Thyroid gland (tissue), 4 donors: ENCODE data around the gene ARSA. TPM values are rescaled to one million over a fixed set of nuclear protein-coding genes. Genes with fewer than 3 reads are reported as not detected.

Experiments
- DNase-seq, 2 donors: peaks; one replicate each; pipeline ENCODE4 v3.0.0-alpha.2; 2019
- H3K27ac ChIP-seq, 3 donors: fragments of 200-600 bp; sonication (generic); 1 replicate in 2 of 3; 2 replicates in 1 of 3; pipeline ENCODE4 v1.5.1; 2016 to 2019; ENCODE audit warnings: mild to moderate bottlenecking in 1 of 3, moderate library complexity in 1 of 3
- H3K27me3 ChIP-seq: fragments of 200-600 bp; sonication (generic); one replicate; pipeline ENCODE4 v1.5.1; 2019
- H3K36me3 ChIP-seq, 2 donors: fragments of 200-600 bp; sonication (generic); one replicate each; pipeline ENCODE4 v1.5.1; 2016 to 2019
- H3K4me1 ChIP-seq, 2 donors: fragments of 200-600 bp; sonication (generic); one replicate each; pipeline ENCODE4 v1.5.1; 2017 to 2019
- H3K4me3 ChIP-seq, 3 donors: fragments of 200-600 bp; sonication (generic); replicated peaks in 1 of 3; 1 replicate in 2 of 3; 2 replicates in 1 of 3; pipeline ENCODE4 v1.5.1; 2016; ENCODE audit warnings: mild to moderate bottlenecking in 1 of 3
- H3K9me3 ChIP-seq: fragments of 200-600 bp; sonication (generic); one replicate; pipeline ENCODE4 v1.5.1; 2017
- POLR2A ChIP-seq, 2 donors: fragments of 450-650 bp; IDR thresholded peaks; one replicate each; pipeline ENCODE4 v1.6.1; 2017; ENCODE audit warnings: antibody characterized with exemption in 2 of 2, mild to moderate bottlenecking in 2 of 2, moderate library complexity in 1 of 2
- WGBS, 2 donors: methylation state at CpG; one replicate each; pipeline ENCODE4 v1.1.5; 2017; 5-methylcytosine and 5-hydroxymethylcytosine counted together
- intact Hi-C: fragments of 100-400 bp; cut with DNase I; formaldehyde crosslinking; loops from one replicate; pipeline ENCODE4 v1.15.1; 2023
- total RNA-seq, 4 donors: library from RNA; depleted of rRNA; stranded (reverse); fragments of >200 nt; gene quantifications; one replicate each; pipeline ENCODE4 v1.2.3, GENCODE V29; 2016
- TF ChIP-seq, protein P1 (sequence below), 6 experiments: fragments of 200-600 bp in 3 of 6; fragments of 450-650 bp in 3 of 6; sonication (generic) in 3 of 6; IDR thresholded peaks; one replicate each; pipeline ENCODE4 v1.5.1; 2016 to 2019; ENCODE audit warnings: antibody characterized with exemption in 6 of 6, mild to moderate bottlenecking in 2 of 6, inconsistent platforms in 1 of 6, moderate library complexity in 1 of 6

Gene ARSA
- total RNA-seq, 4 donors from 2014 or later, result 30.9 to 73.5 (median 61.2) TPM

DNA sequence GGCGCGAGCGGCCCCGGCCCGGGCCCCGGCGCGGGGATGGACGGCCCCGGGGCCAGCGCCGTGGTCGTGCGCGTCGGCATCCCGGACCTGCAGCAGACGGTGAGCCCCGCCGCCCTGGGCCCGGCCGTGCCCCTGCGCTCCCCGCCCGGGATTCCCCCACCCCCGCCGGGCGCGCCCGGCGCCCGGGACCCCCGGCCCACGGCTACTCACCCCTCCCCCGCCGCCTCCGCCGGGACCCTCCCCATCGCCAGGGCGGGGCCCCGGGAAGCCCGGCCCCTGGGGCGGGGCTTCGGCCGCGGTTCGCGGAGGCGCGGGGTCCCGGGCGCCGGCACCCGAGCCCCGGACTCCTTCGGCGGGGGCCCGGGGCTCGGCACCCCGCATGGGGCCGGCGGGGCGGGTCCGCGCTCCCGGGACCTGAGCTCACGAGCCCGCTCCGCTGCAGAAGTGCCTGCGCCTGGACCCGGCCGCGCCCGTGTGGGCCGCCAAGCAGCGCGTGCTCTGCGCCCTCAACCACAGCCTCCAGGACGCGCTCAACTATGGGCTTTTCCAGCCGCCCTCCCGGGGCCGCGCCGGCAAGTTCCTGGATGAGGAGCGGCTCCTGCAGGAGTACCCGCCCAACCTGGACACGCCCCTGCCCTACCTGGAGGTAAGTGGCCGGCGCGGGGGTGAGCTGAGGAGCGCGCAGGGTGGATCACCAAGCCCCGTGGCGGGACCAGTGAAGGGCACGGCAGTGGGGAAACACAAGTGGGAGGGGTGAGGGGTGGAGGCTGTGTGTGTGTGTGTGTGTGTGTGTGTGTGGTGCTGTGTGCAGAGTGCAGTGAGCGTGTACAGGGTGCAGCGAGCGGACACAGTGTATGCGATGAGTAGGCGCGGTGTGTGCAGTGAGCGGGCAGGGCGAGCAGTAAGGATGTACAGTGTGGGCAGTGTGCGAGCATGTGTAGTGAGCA is 46.9 kb upstream of the ARSA start:
- Histone ChIP-seq H3K4me3 (peak overlapping the region in 1 of 3 donors; percentile 34), H3K9me3 (no peaks in the 10 kb centered on the region), H3K36me3 (no peaks in the 10 kb centered on the region), H3K4me1 (peaks cover 8 to 25% of the 10 kb centered on the region in 2 donors), H3K27me3 (no peaks in the 10 kb centered on the region), H3K27ac (no peak overlapping the region)
- peak in 1 of 2 donors; percentile 15 for TF ChIP-seq POLR2A (IDR thresholded peaks at IDR 0.05)
- TF ChIP-seq, protein P1, sequence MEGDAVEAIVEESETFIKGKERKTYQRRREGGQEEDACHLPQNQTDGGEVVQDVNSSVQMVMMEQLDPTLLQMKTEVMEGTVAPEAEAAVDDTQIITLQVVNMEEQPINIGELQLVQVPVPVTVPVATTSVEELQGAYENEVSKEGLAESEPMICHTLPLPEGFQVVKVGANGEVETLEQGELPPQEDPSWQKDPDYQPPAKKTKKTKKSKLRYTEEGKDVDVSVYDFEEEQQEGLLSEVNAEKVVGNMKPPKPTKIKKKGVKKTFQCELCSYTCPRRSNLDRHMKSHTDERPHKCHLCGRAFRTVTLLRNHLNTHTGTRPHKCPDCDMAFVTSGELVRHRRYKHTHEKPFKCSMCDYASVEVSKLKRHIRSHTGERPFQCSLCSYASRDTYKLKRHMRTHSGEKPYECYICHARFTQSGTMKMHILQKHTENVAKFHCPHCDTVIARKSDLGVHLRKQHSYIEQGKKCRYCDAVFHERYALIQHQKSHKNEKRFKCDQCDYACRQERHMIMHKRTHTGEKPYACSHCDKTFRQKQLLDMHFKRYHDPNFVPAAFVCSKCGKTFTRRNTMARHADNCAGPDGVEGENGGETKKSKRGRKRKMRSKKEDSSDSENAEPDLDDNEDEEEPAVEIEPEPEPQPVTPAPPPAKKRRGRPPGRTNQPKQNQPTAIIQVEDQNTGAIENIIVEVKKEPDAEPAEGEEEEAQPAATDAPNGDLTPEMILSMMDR (IDR thresholded peaks at IDR 0.05), result no peak
- 10 to 17% methylated on average over 17 to 25 of the region's 105 CpGs for WGBS, 2 donors
- DNase-seq, result peak; percentile 79 to 86
- intact Hi-C loops, result loop anchor here (5.0 kb wide), 1 partner anchor 48 kb away; the partner anchor contains the start of gene ARSA

DNA sequence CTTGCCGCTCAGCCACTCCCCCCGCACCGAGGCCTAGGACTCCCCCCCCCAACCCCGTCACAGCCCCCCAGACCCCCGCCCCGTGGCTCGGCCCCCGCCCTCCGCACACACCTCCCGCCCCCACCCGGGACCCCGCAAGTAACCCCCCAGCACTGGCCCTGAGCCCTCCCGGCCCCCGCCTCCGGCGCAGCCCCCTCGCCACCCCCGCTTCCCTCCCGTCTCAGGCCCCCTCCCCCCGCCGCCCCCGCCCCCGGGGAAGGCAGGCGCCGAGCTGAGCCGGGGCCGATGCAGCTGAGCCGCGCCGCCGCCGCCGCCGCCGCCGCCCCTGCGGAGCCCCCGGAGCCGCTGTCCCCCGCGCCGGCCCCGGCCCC is 46.2 kb upstream of the ARSA start:
- intact Hi-C loops, result no loop called here
- H3K27me3 ChIP-seq, result no peaks in the 10 kb centered on the region
- TF ChIP-seq POLR2A (IDR thresholded peaks at IDR 0.05), result no peak
- TF ChIP-seq, protein P1 (IDR thresholded peaks at IDR 0.05), result no peak
- 7% methylated on average over 6 of the region's 43 CpGs; no CpG with 5 or more reads in 1 of the 2 donors for WGBS, 2 donors
- H3K36me3 ChIP-seq, result no peaks in the 10 kb centered on the region
- H3K27ac ChIP-seq, result peak overlapping the region in 2 of 3 donors; percentile 36 to 61
- DNase-seq, result no peak
- H3K4me1 ChIP-seq, result peaks cover 8 to 25% of the 10 kb centered on the region in 2 donors
- peak overlapping the region in 1 of 3 donors; percentile 38 for H3K4me3 ChIP-seq
- no peaks in the 10 kb centered on the region for H3K9me3 ChIP-seq

DNA sequence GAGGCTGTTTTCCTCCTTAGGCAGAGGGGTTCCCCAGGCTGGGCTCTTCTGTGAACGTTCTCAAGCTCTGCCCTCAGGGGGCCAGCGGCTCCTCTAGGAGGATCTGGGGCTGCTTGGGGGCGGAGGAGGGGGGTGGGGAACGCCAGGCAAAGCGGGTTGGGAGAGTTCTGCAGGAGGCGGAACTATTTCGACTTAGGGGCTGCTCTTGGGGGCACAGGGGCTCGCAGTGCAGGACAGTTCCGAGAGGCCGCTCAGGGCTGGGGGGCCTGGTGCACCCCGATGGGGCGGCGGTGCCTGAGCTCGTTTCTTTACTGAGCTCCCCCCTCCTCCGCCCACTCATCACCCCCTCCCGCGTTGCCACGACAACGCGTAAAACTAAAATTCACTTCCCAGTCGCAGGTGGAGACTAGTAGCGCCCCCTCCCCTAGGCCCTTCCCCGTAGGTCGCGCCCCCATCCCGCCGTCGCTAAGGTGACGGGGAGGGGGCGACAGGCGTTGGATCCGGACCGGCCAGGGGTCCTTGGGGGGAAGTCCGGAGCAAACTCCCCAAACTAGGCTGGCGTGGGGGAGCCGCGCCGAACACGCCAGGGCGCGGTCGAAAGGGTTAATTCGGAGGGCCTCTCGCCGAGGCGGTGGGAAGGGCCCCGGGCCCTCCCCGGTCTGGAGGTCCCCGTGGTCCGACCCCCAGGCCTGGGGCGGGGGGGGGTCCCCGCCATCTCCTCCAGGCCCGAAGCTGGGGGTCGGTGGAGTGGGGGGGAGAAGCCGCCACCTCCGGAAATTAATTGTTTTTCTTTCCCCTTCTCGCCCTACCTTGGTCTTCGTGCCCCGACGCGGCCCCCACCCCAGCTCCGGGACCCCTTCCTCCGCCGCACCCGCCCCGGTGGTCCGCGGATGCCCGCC is 45.5 kb upstream of the ARSA start:
- H3K4me3 ChIP-seq, result peak overlapping the region in 2 of 3 donors; percentile 0 to 38
- WGBS, 2 donors, result 5 to 9% methylated on average over 18 to 38 of the region's 69 CpGs
- H3K27ac ChIP-seq, result peak overlapping the region in 2 of 3 donors; percentile 36 to 61
- H3K4me1 ChIP-seq, result peaks cover 8 to 25% of the 10 kb centered on the region in 2 donors
- no peaks in the 10 kb centered on the region for H3K9me3 ChIP-seq
- TF ChIP-seq, protein P1 (IDR thresholded peaks at IDR 0.05), result no peak
- TF ChIP-seq POLR2A (IDR thresholded peaks at IDR 0.05), result no peak
- no peaks in the 10 kb centered on the region for H3K27me3 ChIP-seq
- H3K36me3 ChIP-seq, result no peaks in the 10 kb centered on the region
- intact Hi-C loops, result no loop called here
- DNase-seq, result no peak

DNA sequence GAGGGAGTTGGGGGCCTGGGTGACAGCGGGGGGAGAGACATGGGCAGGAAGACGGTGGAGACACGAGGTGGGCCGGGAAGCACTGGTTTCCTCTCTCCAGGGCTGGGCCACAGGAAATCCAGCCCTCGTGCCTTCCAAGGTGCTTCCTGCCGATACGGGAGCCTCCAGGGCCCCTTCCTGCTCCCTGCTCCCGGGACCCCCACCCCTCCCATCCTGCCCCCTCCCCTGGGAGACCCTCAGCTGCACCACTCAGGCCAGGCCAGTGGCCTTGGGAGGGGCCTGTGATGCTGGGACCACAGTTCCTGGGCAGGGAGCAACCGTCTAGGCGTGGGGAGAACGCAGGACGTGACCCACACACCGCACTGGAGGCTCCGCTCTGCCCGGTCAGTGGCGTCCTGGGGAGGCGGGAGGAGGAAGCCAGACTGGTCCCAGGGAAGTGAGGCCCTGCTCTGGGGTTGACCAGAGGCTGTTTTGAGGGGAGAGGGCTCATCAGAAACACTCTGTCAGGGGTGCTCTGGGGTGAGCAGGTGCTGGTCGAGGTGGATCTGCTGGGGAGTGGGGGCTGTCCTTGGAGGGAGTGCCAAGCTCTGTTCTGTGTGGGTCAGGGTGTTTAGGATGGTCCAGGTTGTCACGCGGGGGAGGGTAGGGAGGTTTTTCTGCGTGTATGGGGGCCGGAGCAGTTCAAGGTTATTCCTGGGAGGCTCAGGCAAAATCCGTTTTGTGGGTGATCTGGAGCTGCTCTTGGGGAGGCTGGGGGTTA is 44.7 kb upstream of the ARSA start, which contains the start of gene SHANK3:
Gene SHANK3 (plus strand): TSS at position 353 of the 760 bp plus-strand sequence.
- peaks cover 8 to 25% of the 10 kb centered on the region in 2 donors for H3K4me1 ChIP-seq
- WGBS, 2 donors, result 58 to 69% methylated on average over 19 to 20 of the region's 23 CpGs
- peak within 1 kb of the TSS in 2 of 3 donors; percentile 0 to 38 for H3K4me3 ChIP-seq
- intact Hi-C loops, result no loop called here
- H3K27ac ChIP-seq, result peak within 1 kb of the TSS; percentile 55 to 65 (median 56)
- no peaks in the 10 kb centered on the region for H3K9me3 ChIP-seq
- H3K36me3 ChIP-seq, result no peaks in the 10 kb centered on the region
- peak; percentile 26 to 41 for DNase-seq
- TF ChIP-seq, protein P1 (IDR thresholded peaks at IDR 0.05), result no peak
- peak in 1 of 2 donors; percentile 44 for TF ChIP-seq POLR2A (IDR thresholded peaks at IDR 0.05)
- H3K27me3 ChIP-seq, result no peaks in the 10 kb centered on the region
